DMS53 (cell line): Measurements from ENCODE around the gene FTSJ1.
"Not testable (repeated sequence)": the region's sequence is repeated elsewhere in the genome, so short reads cannot be mapped to it uniquely, and the experiment has no call there.

Source experiments
- DNase-seq: peaks from one replicate; lab custom pipeline; 2025; lab: John Stamatoyannopoulos, UW

The FTSJ1 gene, protein sequence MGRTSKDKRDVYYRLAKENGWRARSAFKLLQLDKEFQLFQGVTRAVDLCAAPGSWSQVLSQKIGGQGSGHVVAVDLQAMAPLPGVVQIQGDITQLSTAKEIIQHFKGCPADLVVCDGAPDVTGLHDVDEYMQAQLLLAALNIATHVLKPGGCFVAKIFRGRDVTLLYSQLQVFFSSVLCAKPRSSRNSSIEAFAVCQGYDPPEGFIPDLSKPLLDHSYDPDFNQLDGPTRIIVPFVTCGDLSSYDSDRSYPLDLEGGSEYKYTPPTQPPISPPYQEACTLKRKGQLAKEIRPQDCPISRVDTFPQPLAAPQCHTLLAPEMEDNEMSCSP

DNA sequence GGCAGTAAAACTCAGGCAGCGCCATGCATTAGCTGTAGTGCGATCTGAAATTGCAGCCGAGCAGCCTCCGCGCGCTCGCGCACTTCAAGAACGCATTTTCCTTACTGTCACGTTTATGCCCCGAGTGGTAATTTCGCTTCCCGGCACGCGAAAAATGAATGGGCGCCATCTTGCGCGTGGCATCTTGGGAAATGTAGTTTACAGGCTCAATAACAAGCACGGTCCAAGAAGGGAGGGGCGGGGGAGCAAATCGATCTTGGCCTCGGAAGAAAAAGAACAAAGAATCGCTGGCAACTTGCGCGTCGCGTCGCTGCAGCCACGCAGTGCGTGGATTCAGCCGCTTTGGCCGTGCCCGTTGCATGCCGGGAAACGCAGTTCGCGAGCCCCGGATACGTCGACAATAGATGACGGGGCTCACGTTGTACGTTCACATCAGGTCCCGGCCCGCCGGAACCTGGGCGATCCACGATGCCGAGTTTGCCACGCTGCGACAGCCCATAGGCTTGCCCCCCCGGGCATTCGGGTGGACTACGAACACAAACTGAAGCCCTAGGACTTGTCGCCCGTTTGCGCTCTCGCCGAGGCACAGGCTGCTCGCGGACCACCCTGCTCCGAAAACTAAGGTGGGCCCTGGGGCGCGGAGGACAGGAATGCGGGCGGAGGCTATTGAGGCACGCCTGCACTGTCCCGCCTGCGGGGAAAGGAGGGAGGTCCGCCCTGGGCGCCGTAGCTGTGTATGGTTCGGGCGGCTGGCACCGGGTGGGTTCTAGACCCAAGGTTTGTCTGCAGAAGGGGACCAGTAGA is at the start of gene FTSJ1:
TSS of gene FTSJ1 (plus strand) at position 426 of the 804 bp plus-strand sequence. CDS start 1,849 bp downstream, outside the sequence.
- peak; percentile 92 for DNase-seq

DNA sequence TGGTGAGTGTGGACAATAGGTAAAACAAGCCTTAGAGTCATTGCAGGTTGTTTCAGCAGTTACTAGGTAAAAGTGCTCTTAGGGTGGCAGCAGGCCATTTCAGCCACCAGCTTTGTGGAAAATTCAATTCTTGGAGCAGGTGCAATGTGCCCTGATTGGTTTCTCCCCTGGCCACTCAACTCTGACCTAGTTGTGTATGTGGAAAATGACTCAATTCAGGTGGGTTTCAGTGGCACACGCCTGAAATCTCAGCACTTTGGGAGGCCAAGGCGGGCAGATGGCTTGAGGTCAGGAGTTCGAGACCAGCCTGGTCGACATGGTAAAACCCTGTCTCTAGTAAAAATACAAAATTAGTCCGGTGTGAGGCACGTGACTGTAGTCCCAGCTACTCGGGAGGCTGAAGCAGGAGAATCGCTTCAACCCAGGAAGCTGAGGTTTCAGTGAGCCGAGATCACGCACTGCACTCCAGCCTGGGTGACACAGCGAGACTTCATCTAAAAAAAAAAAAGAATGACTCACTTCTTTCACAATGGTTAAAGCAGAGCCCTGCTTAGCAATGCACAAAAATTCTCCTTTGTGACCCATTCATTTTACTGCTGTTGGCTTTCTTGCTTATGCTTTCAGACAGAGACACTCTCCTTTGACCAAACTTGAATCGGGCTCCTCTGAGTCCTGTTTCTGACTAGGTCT is 48.8 kb upstream of the FTSJ1 start:
- DNase-seq = not testable (repeated sequence)

DNA sequence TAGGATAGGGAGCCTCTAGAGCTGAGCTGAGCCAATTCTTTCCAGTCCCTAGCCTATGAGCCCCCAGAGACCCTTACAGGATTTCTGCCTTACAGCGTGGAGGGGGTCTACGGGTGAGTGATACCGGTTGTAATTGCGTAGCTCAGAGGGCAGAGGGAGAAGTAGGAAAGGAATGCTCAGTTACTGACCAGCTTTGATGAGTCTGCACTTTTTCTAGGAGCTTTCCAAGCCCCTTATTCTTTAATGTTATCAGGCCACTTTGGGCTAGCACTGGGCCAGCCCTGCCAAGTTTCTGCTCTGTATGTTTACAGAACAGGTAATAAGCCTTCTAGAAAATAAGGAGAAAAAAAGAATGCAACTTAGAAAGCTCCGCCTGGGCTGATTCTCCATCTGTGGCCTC is 46.4 kb upstream of the FTSJ1 start:
- not testable (repeated sequence) for DNase-seq

DNA sequence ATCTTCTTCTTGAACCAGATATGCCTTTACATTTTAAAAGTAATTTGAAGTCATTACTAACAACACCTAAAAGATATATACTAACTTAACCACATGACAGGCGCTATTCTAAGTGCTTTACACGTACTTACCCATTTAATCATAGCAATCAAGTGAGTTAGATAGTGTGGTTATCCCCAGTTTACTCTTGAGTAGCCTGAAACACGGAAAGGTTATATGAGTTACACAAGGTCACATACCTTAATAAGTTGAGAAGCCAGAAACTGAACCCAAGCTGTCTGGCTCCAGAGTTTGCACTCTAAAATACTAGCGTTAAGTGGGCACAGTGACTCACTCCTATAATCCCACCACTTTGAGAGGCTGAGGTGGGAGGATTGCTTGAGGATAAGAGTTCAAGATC is 45.8 kb upstream of the FTSJ1 start:
- not testable (repeated sequence) for DNase-seq

DNA sequence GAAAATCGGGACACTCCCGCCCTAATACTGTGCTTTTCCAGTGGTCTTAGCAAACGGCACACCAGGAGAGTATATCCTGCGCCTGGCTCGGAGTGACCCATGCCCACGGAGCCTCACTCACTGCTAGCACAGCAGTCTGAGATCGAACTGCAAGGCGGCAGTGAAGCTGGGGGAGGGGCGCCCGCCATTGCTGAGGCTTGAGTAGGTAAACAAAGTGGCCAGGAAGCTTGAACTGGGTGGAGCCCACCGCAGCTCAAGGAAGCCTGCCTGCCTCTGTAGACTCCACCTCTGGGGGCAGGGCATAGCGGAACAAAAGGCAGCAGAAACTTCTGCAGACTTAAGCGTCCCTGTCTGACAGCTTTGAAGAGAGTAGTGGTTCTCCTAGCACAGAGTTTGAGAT is 42.3 kb upstream of the FTSJ1 start:
- DNase-seq = not testable (repeated sequence)

DNA sequence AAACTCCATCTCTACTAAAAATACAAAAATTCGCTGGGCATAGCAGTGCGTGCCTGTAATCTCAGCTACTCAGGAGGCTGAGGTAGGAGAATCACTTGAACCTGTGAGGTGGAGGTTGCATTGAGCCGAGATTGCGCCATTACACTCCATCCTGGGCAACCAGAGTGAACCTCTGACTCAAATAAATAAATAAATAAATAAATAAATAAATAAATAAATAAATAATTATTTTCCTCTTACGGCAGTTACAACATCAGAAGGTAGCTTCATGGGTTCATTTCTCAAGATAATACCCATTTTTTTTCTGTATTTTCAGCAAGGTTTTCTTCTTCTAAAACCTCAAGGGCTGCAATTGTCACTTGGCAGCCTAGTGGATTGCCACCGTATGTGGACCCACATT is 28.8 kb upstream of the FTSJ1 start:
- not testable (repeated sequence) for DNase-seq

DNA sequence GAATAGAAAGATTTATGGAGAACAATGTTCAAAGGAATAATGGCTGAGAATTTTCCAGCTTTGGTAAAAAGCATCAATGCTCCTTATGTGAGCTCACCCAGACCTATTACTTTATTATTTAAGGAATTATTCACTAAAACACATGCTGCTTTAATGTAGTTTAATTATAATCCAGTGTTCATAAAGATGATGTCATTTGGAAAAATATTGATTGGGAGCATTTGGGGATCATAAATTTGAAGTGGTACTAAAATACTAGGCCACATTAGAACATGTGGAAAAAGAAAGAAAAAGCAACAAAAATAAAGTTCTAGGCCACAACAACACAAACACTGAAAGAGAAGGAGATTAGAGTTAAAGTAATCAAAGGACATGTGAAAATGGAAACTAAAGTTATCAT is 25.9 kb upstream of the FTSJ1 start:
- no peak for DNase-seq

DNA sequence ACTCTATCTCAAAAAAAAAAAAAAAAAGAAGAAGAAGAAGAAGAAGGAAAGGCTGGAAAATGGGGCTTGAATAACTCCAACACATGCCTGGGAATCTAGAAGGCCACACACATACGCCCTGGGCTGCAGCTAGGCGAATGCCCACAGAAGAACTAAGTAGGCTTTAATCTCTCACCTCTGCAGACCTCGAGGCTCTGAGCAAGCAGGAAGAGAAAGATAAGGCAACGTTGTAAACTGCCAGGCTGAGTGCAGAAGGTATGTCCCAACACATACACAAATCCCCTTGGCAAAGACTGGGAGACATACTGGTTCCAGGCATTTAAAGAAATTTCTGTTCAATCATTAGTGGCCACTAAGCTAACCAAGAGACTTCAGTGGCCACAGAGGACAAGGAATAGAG is 24.3 kb upstream of the FTSJ1 start:
- no peak for DNase-seq

DNA sequence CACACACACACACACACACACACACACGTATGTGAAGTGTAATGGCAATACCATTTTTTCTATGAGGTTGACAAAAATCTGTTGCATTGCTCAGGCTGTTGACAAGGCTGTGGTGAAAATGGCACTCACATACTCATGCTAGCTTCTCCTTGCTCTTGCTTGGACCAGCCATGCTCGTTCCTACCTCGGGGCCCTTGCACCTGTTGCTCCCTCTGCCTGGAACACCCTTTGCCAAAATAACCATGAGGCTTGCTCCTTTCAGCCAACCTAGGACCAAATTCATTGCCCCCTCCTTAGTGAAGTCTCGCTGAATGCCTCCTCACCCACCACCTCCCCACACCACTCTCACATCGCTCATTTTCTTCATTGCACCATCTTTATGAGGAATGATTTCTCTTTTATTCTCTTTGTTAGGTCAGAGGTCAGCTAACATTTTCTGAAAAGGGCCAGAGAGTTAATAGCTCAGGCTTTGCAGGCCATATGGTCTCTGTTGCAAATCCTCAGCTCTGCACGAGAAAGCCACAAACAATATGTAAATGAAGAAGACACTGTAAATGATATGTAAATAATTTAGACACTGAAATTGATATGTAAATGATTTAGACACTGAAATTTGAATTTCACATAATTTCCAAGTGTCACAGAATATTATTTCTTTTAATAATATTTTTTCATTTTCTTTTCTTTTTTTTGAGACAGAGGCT is 19.2 kb upstream of the FTSJ1 start:
- no peak for DNase-seq

DNA sequence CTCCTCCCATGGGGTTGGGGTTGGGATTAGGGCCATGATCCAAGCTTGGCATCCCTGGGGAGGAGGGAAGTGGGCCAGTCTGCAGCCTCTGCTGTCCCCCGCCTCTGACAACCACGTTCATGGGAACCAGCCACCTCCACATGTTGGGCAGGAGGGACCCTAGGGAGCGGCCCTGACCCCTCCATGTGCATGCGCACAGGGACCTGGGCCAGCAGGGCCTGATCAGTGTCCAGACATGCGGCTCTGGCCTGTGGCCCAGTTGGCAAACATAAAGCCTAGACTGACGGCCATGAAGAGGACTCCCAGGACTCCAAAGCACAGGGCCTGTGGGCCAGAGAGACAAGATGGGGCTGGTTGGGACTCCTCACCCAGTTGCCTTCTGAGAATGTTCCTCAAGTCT is 17.3 kb upstream of the FTSJ1 start:
- peak; percentile 2 for DNase-seq

DNA sequence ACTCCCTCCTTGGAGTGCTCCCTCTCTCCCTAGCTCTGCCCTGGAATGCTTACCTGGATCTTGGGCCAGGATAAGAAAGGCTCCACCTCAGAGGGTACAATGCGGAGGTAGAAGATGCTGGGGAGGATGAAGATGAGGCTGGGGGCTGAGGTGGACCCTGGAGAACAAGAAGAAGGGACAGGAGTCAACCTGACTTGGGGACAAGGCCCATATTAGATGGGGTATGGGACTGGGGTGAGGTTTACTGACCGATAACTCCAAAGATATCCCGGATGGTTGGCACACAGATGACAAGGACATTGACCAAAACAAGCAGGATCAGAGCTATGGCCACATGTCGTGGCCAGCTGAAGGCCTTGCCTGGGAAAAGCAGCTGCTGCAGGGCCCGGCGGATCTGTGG is 16.5 kb upstream of the FTSJ1 start:
- DNase-seq = no peak

DNA sequence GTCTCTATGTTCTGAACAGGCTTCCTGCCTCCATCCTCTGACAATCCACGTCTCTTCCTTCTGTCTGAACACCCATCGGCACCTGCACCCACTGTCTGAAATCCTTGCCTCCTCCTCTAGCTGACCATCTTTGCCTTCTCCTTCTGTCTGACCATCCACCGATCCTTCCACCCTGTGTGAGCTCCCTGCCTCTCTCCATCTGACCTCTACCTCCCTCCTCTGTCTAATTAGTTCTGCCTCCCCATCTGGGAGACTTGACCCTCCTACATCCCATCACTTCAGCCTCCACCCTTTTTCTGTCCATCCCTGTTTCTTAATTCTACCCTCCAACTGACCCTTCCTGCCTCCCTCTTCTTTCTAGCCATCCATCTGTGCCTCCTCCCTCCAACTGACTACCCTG is 16.0 kb upstream of the FTSJ1 start:
- no peak for DNase-seq

DNA sequence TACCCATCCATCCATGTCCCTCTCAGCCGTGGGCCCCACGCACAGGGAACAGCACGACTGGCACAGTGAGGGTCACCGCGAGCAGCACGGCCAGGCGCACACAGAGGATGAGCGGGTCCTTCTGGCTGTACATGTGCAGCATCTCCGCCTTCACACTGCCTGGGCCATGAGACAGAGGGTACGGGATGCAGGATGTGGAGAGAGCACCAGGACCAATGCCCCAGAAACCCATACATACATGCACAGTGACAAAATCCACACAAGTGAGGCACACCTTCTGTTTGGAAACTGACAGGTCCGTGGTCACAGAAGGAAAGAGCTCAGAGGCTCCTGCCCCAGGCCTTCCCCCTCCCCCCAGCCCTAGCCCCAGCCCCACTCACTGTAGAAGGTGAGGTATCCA is 15.4 kb upstream of the FTSJ1 start:
- DNase-seq = no peak

DNA sequence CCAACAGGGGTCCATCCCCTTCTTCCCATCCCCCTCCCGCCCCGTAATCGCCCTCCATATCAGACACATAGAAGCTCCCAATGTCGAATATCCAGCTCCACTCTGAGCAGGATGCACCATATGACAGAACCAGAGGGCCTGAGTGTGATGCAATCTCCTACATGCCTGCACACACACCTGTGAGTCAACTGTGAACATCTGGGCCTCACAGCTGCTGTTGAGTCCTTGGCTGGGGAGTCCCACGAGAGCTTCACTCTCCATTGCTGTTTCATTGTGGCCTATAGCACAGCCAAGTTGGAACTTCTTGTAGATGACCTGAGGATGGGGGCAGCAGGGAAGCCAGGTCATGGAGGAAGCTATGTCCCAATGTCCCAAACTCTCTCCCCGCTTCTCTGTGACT is 14.2 kb upstream of the FTSJ1 start:
- DNase-seq = no peak

DNA sequence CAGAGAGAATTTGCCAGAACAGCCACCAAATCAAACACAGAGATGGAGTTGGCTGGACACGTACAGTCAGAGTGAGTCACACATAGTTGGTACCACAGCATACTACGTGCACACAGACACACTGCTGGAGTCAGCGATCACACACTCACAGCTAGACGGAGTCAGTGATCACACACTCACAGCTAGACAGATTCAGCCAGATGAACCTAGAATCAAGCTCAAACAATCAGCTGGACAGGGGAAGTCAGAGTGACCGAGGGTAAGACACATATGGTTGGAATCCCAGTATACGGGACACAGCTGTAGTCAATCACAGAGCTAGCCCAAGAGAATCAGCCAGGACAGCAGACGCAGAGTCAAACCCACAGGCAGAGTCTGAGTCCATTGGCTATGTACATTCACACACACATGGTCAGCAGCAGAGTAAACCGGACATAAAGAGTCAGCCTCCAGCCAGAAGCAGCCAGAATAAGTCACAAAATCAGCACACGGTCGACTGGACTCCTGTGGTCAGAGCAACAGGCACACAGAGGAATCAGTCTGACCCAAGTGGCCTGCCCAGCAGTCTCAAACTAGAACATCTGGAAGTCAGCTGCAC is 10.6 kb upstream of the FTSJ1 start:
- DNase-seq = no peak

DNA sequence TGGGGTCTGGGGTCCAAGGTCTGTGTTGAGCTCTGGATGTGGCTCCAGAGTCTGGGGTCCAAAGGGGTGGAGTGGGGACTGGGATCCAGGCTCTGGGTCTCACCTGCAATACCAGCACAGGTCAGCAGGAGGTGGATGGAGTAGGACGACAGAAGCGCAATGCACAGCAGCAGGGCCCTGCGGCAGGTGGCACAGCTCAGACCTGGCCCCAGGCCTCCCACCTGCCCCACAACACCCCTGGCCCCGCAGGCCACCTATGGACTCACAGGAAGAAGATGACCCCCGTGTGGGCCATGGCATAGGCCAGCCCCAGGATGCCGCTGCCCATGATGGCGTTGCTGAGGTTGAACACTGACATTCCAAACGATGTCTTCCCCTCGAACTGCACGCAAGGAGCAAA is 9.3 kb upstream of the FTSJ1 start:
- DNase-seq = no peak

DNA sequence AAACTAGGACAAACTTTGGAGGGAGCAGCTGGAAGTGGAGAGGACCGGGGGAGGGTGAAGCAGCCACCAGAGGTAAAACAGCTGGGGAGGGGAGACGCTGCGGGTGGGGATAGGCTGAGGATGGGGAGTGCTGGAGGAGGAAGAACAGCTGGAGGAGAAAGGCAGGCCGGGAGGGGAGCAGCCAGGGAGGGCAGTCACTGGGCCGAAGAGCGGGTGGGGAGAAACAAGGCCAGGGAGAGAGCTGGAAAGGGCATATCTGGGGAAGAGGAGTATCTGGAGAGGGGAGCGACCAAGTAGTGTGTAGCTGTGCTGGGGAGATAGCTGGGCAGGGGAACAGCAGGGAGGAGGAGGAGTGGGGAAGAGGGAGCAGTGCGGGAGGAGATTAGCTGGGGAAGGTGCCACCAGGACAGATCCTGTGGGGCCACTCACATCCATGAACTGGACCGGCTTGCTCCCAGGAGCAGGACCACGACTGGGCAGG is 8.7 kb upstream of the FTSJ1 start:
- DNase-seq = no peak

DNA sequence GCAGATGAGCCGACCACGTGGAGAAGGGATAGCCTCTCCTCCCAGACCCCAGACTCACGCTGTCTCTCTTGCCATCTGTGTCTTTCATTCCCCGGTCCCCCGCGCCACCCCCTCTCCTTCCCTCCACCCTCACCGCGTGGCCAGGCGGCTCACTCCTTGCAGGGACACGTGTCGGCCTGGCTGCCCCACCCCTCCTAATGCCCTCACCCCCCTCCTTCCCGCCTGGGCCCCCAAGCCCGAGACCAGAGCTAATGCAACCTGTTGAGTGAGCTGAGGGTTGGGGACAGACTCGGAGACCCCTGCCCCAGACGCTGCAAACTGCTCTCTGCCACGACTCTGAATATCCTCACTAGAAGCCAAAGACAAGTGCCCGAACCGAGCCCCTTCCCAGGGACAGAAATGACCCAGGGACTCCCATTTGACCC is 7.7 kb upstream of the FTSJ1 start:
- DNase-seq = peak; percentile 41

DNA sequence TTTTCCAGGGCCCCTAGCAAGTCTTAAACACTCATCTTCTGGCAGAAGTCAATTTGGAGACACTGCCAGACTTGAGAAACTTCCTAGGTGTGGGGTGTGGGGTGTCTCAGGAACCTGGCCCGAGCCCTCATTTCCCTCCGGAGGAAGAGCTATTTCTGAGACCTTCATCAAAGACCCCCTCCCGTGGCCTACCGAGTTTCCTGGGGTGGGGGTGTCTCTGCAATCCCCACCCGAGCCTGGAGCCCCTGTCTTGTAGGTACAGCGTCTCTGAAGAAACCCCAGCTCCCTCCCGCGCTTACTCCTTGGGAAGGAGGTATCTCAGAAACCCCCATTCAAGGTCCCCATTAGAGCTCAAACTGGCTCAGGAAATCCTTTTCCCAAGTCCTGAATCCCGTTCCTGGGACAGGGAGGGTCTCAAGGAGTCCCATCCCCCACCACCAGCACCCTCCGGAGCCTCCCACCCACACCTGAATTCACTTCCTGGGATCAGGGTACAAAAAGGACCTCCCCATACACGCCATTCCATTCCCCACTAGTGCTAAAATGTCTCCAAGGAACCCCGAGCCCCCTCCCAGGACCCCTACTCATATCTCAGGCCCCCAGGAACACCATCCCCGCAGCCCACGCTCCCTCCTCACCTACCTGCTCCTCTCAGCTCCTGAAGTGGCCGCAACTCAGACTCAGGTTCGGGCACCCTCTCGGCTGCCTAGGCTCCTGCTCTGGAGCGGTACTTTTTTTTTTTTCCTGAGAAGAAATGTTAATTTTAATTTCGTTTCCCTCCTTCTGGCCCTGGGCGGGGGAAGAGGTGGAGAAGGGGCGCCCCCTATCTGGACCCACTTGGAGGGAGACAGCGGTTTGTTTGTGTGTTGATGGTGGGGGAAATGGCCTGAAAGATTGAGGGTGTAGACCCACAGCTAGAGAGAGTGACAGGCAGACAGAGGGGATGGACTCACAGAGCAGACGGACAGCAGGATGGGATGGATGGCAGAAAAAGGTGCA is 7.0 kb upstream of the FTSJ1 start:
- DNase-seq = no peak

DNA sequence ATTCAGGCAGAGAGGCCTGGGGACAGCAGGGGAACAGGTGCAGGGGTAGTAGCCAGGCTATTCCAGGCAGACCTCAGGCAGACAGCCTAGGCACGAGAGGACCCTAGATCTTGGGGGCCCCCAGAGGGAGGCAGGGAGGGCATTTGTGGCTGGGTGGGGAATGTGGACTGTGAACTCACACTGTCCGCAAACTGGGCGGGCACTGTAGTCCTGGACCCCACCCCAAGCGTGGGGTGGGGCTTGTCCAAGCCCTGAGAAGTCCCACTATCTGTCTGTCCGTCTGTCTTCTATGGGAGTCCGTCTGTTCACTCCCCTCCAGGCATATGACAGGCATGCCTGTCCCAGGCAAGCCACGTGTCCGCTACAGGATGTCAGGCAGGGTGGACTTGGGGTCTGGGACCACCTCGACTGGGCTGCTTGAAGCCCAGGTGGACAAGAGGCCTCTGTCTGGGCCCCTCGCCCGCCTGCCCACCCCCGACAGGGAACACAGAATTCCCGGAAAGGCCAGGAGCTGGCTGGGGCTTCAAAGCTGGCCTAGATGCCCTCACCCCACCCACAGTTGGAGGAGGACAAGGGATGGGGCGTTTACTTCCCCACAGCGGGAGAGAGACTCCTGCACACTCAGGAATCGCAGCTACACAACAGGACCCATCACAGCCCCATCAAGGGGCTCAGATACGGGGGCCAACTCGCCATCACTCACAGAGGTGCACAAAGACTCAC is 5.7 kb upstream of the FTSJ1 start, which contains the start of gene SLC38A5:
TSS of gene SLC38A5 (minus strand) at position 151 of the 723 bp plus-strand sequence. CDS start 2,336 bp downstream, outside the sequence.
- no peak for DNase-seq
